HG03558 (cell line): ENCODE results near the gene SLC35F6.
"Not testable (repeated sequence)": the region's sequence is repeated elsewhere in the genome, so short reads cannot be mapped to it uniquely, and the experiment has no call there.

ENCODE experiments used
- ATAC-seq: cut with Tn5 transposase; IDR thresholded peaks from one replicate; pipeline ENCODE4 v1.9.1; 2021; ENCODE audit warnings: moderate number of reproducible peaks; ENCODE audit not compliant: unreplicated experiment; ENCODE audit errors: extremely low read depth

SLC35F6 gene

GRCh38 chr2:26754539-26754938 is 9.5 kb upstream of the SLC35F6 start:
- no peak for ATAC-seq

- no peak for ATAC-seq
Measured at GRCh38 chr2:26754972-26755670, 9.0 kb upstream of the SLC35F6 start.

- no peak for ATAC-seq
Measured at GRCh38 chr2:26756337-26756736, 7.7 kb upstream of the SLC35F6 start.

GRCh38 chr2:26757873-26758789 is 6.0 kb upstream of the SLC35F6 start:
- no peak for ATAC-seq

- no peak for ATAC-seq
Measured at GRCh38 chr2:26758790-26759321, 5.2 kb upstream of the SLC35F6 start.

- no peak for ATAC-seq
Measured at GRCh38 chr2:26759845-26760244, 4.2 kb upstream of the SLC35F6 start.

- not testable (repeated sequence) for ATAC-seq
Measured at GRCh38 chr2:26760991-26761390, 3.1 kb upstream of the SLC35F6 start.

- no peak for ATAC-seq
Measured at GRCh38 chr2:26763019-26763418, 1.1 kb upstream of the SLC35F6 start.

GRCh38 chr2:26764906-26765305 is 822 bp downstream of the SLC35F6 start:
- no peak for ATAC-seq

GRCh38 chr2:26765475-26766200 is 1.6 kb downstream of the SLC35F6 start:
- ATAC-seq: no peak

GRCh38 chr2:26767129-26767528 is 3.0 kb downstream of the SLC35F6 start:
- no peak for ATAC-seq

GRCh38 chr2:26767894-26768487 is 3.9 kb downstream of the SLC35F6 start:
- ATAC-seq: no peak

- no peak for ATAC-seq
Measured at GRCh38 chr2:26768759-26769088, 4.6 kb downstream of the SLC35F6 start.

GRCh38 chr2:26769089-26769761 is 5.1 kb downstream of the SLC35F6 start:
- no peak for ATAC-seq

- ATAC-seq: no peak
Measured at GRCh38 chr2:26770986-26771586, 7.0 kb downstream of the SLC35F6 start.

- no peak for ATAC-seq
Measured at GRCh38 chr2:26772064-26773001, 8.2 kb downstream of the SLC35F6 start.

- ATAC-seq: no peak
Measured at GRCh38 chr2:26776195-26776800, 12.2 kb downstream of the SLC35F6 start.

- ATAC-seq: no peak
Measured at GRCh38 chr2:26778098-26778497, 14.0 kb downstream of the SLC35F6 start.
